HG03342 (cell line): ENCODE results near the gene DPM3.
"Not testable (repeated sequence)": the region's sequence is repeated elsewhere in the genome, so short reads cannot be mapped to it uniquely, and the experiment has no call there.

ENCODE experiments used
- ATAC-seq: cut with Tn5 transposase; IDR thresholded peaks from one replicate; pipeline ENCODE4 v1.9.1; 2021; ENCODE audit warnings: mild to moderate bottlenecking, moderate library complexity; ENCODE audit not compliant: unreplicated experiment

DPM3 gene

DNA sequence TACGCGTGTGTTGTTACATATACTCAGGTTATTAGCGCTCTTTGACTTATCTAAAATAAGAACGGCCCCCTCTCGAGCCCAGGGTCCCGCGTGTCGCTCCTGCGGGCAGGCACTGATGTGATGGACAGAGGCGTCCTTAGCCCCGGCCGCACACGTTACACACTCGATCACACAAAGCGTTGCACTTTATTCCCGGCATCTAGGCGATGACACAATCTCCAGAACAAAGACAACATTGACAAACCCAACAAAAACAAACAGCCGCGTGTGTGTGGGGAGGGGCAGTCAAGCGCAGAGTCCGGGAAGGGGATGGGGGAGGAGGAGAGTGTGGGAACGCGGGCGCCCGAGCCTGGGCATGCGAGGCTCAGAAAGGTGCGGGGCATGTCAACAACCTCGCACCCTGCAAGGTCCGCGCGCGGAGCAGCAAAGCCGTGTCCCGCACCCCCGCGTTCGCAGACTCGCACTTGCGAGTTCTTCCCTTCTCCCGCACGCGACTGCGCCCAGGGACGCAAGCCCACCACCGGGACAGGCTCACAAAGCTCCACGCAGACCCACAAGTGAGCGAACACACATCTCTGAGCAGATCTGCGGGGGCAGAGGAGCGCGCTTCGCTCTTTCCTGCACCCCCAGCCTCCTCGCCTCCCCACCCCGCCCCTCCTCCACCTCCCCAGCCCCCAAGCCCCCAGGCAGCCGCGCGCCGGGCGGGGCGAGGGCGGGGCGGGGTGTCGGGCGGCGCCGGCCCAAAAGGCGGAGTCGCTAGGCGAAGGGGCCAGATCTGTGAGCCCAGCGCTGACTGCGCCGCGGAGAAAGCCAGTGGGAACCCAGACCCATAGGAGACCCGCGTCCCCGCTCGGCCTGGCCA, 13.0 kb downstream of the DPM3 start, which contains the start of gene EFNA1:
EFNA1 (plus strand) TSS at position 772 of the 862 bp plus-strand sequence. CDS start 102 bp downstream, outside the sequence.
- no peak for ATAC-seq

DNA sequence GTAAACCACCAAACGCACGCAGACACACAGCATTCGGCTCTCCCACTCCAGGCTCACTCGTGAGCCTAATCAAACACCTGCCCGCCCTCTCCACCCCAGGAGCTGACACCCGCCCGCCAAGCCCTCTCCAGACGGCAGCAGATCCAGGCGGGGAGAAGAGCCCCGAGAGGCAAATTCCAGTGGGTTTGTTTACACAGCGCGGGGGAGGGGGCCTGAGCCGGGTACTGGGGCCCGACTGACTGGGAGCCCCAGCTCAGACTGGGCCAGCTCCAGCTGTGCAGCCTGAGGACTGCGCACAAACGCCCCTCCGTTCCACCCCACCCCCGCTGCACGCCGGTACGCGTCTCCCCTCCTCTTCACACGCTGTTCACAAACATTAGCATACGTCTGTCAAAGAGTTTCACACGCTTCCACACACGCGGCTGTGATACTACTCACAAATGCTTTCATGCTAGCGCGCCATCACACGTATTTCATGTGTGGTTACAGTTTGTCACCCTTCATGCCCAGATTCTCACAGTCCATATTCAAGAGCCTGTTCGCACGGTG, 13.7 kb downstream of the DPM3 start:
- no peak for ATAC-seq

GRCh38 chr1:155125946-155126555, 14.3 kb downstream of the DPM3 start:
- no peak for ATAC-seq

DNA sequence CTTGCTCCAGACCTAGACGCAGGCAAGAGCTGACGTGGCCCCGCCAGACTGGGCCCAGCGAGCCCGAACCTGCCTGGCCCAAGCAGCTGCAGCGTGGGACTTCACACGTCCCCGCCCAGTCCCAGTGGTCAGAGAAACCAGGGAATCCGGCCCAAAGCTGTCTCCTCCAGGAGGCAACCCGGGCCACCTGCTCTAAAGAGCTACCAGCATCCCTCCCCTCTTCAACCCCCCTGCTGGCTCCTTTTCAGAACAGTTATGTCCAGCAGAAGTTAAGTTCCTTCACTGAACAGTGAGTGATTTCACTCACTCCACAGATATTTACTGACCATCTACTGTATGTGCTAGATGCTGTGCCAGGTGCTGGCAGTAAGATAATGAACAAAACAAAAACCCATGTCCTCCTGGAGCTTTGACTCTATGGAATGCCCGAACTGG, 14.8 kb downstream of the DPM3 start:
- ATAC-seq: no peak

GRCh38 chr1:155124503-155125463, 15.5 kb downstream of the DPM3 start:
- no peak for ATAC-seq

- no peak for ATAC-seq
These were observed 16.5 kb downstream of the DPM3 start for GRCh38 chr1:155123801-155124200.

GRCh38 chr1:155122308-155122707, 18.0 kb downstream of the DPM3 start:
- ATAC-seq: no peak

GRCh38 chr1:155121249-155121648, 19.1 kb downstream of the DPM3 start:
- ATAC-seq: no peak

- ATAC-seq: no peak
These were observed 20.1 kb downstream of the DPM3 start for GRCh38 chr1:155120253-155120652.

DNA sequence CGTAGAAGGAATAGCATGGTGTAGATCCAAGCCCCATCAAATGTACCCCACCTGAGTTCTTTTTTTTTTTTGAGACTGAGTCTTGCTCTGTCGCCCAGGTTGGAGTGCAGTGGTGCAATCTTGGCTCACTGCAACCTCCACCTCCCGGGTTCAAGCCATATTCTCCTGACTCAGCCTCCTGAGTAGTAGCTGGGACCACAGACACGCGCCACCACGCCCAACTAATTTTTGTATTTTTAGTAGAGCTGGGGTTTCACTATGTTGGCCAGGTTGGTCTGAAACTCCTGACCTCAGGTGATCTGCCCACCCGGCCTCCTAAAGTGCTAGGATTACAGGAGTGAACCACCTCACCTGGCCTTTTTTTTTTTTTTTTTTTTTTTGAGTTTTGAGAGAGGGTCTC, 22.2 kb downstream of the DPM3 start:
- not testable (repeated sequence) for ATAC-seq

DNA sequence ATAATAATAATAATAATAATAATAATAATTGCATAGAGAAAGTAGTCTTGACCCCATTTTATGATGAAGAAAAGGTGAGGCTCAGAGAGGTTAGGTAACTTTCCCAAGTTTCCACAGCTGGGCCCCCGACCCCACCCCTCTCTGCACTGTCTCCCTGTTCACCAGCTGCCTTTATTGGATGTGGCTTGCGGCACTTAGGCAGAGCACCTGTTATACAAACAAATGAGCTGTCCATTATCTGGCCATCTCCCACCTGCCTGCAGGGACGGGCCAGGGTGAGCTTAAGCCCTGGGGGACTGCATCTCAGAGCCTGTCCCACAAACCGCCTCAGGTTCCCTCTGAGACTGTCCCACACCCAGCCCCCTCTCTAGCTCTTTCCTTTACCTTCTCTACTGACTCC, 22.7 kb downstream of the DPM3 start:
- ATAC-seq: no peak

GRCh38 chr1:155116113-155116764, 24.1 kb downstream of the DPM3 start:
- ATAC-seq: no peak

DNA sequence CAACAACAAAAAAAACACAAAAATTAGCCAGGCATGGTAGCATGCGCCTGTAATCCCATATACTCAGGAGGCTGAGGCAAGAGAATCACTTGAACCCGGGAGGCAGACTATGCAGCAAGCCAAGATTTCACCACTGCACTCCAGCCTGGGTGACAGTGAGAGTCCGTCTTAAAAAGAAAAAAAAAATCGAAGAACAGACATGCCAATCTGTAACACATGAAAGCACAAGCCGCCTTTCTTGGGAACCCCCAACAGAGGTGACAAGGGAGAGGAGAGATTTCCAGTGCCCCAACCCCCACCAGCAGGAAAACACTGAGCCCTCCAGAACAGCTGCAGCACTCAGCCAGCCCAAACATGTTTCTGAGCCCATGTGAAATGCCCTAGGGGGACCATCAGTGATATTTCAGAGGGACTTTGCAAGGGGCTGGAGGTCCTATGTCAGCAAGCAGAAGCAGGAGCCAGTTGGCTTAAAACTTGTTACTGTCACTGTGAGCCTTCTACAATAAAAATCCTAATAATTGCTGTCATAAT, 26.8 kb downstream of the DPM3 start:
- ATAC-seq: no peak

- ATAC-seq: no peak
These were observed 29.5 kb downstream of the DPM3 start for GRCh38 chr1:155110826-155111225.

DNA sequence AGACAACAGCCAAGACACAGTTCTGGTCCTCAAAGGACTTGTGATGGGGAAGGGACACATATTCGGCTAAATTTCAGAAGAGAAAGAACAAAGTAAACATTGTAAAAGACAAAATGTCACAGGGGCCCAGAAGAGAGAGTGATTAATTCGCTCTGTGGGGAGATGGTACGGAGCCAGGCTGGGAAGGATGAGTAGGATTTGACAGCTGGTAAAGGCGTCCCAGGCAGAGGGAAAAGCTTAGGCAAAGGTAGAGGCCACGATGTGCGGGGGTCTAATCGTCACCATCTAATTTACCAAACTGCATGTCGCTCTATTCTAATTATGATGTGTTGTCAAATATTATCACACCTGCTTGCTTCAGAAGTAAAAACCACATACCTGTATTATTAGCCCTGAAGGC, 29.9 kb downstream of the DPM3 start:
- no peak for ATAC-seq

DNA sequence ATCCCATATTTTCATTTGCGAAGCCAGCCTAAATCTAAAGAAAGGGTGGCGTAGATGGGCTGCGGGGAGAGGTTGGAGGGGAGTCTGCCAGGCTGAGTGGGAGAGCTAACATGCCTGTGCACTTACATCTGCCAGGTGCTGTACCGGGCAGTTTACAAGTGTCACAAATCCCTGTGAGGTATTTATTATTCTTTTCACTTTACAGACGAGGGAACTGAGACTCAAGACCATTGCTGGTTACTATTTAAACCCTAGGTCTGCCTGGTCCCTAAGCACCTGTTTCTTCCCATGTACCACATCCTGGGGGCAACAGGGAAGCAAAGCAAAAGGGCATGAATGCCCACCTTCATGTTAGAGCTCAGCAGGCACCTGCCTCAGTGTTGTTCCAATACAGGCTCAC, 32.0 kb downstream of the DPM3 start:
- ATAC-seq: no peak

GRCh38 chr1:155107309-155108264, 32.7 kb downstream of the DPM3 start:
- ATAC-seq: no peak

GRCh38 chr1:155106862-155107261, 33.5 kb downstream of the DPM3 start:
- no peak for ATAC-seq

DNA sequence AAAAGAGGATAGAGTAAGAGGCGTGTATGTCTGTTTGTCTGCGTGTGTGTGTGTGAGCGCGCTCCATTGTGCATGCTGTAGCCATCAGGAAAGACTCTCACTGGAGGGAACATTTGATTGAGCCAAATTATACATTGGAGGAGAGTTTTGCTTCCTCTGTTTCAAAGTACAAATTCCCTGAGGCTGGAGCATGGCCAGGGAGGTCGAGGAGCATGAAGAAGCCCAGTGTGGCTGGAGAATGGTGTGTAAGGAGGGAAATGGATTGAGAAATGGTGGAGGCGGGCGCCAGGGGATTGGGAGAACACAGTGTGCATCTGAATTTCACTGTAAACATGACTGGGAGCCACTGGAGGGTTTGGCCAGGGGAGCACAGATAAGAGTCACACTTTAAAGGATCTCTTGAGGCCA, 34.7 kb downstream of the DPM3 start:
- no peak for ATAC-seq
